ENCODE measurements around the gene LANCL2. TPM values are rescaled to one million over a fixed set of nuclear protein-coding genes. Genes with fewer than 3 reads are reported as not detected.

Gene LANCL2
- total RNA-seq, 1 experiment from 2014 or later, result 10.0 TPM

DNA sequence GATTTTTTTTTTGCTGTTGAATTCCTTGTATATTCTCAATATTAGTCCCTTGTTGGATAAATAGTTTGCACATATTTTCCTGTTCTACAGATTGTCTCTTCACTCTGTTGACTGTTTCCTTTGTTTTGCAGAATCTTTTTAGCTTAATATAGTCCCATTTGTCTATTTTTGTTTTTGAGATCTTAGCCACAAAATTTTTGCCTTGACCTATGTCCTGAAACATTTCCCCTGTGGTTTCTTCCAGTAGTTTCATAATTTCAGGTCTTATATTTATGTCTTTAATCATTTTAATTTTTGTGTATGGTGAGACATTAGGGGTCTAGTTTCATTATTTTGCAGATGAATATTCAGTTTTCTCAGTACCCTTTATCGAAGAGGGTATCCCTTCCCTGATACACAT, 92.7 kb downstream of the LANCL2 start:
- ChIA-PET POLR2A (no interaction called here), RAD21 (ENCODE audit: low non-redundant PET in 1 of 2, low total read pairs in 2 of 2, uncharacterized antibody in 2 of 2, unreplicated experiment in 2 of 2) (no interaction called here), CTCF (no interaction called here)
- BruUV-seq (replicated peaks), result no TSS peak
- H3K36me3 ChIP-seq (ENCODE audit: control insufficient read depth in 1 of 2, insufficient read depth in 2 of 2, low read length in 2 of 2), result no peaks in the 10 kb centered on the region
- DNase-seq (ENCODE audit: low read depth, low spot score), result no peak
- H3K27ac ChIP-seq (ENCODE audit: low read depth, low read length), result no peak overlapping the region
- H3K4me1 ChIP-seq (ENCODE audit: control insufficient read depth in 1 of 2, insufficient read depth in 2 of 2, low read length in 2 of 2), result no peaks in the 10 kb centered on the region
- H3K27me3 ChIP-seq (ENCODE audit: insufficient read depth, low read length), result no peaks in the 10 kb centered on the region
- H3K9me2 ChIP-seq (ENCODE audit: insufficient read depth), result no peaks in the 10 kb centered on the region
- H3K4me3 ChIP-seq (replicated peaks in 1 of 2; ENCODE audit: low read depth in 1 of 2, low read length in 2 of 2), result no peak overlapping the region
- intact Hi-C loops (cut with micrococcal nuclease), result no loop called here
- no peak overlapping the region for H3K9ac ChIP-seq (ENCODE audit: low read length)
- no peaks in the 10 kb centered on the region for H4K20me1 ChIP-seq (ENCODE audit: insufficient read depth)
- no peak overlapping the region for H2AFZ ChIP-seq (ENCODE audit: low read depth, low read length, poor library complexity, severe bottlenecking)
- no peak overlapping the region for H3K4me2 ChIP-seq (ENCODE audit: low read length)
- no peak for TF ChIP-seq EZH2phosphoT487 (IDR thresholded peaks at IDR 0.05; ENCODE audit: borderline replicate concordance)
- TF ChIP-seq POLR2A (IDR thresholded peaks at IDR 0.05; ENCODE audit: borderline replicate concordance, extremely low read depth, insufficient read depth, insufficient read length), result no peak
- no peak for TF ChIP-seq ELF1 (IDR thresholded peaks at IDR 0.05; ENCODE audit: borderline replicate concordance, low read depth)
- no peak for ATAC-seq
- H3K79me2 ChIP-seq (ENCODE audit: insufficient read depth, low read length), result no peaks in the 10 kb centered on the region
- H3K9me3 ChIP-seq (ENCODE audit: control insufficient read depth in 1 of 2, insufficient read depth in 1 of 2, low read depth in 1 of 2, low read length in 2 of 2), result 0 out of 4 replicates have a peak, but pooled peaks cover 0 to 3% of the 10 kb centered on the region in 2 experiments

DNA sequence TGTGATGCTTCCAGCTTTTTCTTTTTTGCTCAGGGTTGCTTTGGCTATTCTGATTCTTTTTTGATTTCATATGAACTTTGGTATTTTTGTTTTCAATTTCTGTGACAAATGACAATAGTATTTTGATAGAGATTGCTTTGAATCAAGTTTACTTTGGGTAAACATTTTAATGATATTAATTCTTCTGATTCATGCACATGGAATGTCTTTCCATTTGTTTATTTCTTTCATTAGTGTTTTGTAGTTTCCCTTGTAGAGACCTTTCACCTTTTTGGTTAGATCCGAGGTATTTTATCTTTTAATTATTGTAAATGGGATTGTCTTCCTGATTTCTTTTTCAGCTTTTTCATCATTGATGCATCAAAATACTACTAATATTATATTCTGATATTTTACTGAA, 93.2 kb downstream of the LANCL2 start:
- CTCF ChIA-PET, result no interaction called here
- Histone ChIP-seq H3K4me3 (replicated peaks in 1 of 2; ENCODE audit: low read depth in 1 of 2, low read length in 2 of 2) (no peak overlapping the region), H3K36me3 (ENCODE audit: control insufficient read depth in 1 of 2, insufficient read depth in 2 of 2, low read length in 2 of 2) (no peaks in the 10 kb centered on the region), H3K27me3 (ENCODE audit: insufficient read depth, low read length) (no peaks in the 10 kb centered on the region), H3K9me3 (ENCODE audit: control insufficient read depth in 1 of 2, insufficient read depth in 1 of 2, low read depth in 1 of 2, low read length in 2 of 2) (0 out of 4 replicates have a peak, but pooled peaks cover 0 to 3% of the 10 kb centered on the region in 2 experiments), H2AFZ (ENCODE audit: low read depth, low read length, poor library complexity, severe bottlenecking) (no peak overlapping the region), H3K79me2 (ENCODE audit: insufficient read depth, low read length) (no peaks in the 10 kb centered on the region), H3K9ac (ENCODE audit: low read length) (no peak overlapping the region), H3K4me2 (ENCODE audit: low read length) (no peak overlapping the region), H3K4me1 (ENCODE audit: control insufficient read depth in 1 of 2, insufficient read depth in 2 of 2, low read length in 2 of 2) (no peaks in the 10 kb centered on the region), H4K20me1 (ENCODE audit: insufficient read depth) (no peaks in the 10 kb centered on the region), H3K9me2 (ENCODE audit: insufficient read depth) (no peaks in the 10 kb centered on the region), H3K27ac (ENCODE audit: low read depth, low read length) (no peak overlapping the region)
- DNase-seq (ENCODE audit: low read depth, low spot score) (no peak), ATAC-seq (no peak)
- POLR2A ChIA-PET, result no interaction called here
- RAD21 ChIA-PET (ENCODE audit: low non-redundant PET in 1 of 2, low total read pairs in 2 of 2, uncharacterized antibody in 2 of 2, unreplicated experiment in 2 of 2), result no interaction called here
- no TSS peak for BruUV-seq (replicated peaks)
- intact Hi-C loops (cut with micrococcal nuclease), result no loop called here
- no peak for TF ChIP-seq YY1 (IDR thresholded peaks at IDR 0.05; ENCODE audit: extremely low read depth, insufficient replicate concordance, low read depth, low read length)
- TF ChIP-seq ELF1 (IDR thresholded peaks at IDR 0.05; ENCODE audit: borderline replicate concordance, low read depth), result no peak
- no peak for TF ChIP-seq EZH2phosphoT487 (IDR thresholded peaks at IDR 0.05; ENCODE audit: borderline replicate concordance)
- TF ChIP-seq, protein P1, sequence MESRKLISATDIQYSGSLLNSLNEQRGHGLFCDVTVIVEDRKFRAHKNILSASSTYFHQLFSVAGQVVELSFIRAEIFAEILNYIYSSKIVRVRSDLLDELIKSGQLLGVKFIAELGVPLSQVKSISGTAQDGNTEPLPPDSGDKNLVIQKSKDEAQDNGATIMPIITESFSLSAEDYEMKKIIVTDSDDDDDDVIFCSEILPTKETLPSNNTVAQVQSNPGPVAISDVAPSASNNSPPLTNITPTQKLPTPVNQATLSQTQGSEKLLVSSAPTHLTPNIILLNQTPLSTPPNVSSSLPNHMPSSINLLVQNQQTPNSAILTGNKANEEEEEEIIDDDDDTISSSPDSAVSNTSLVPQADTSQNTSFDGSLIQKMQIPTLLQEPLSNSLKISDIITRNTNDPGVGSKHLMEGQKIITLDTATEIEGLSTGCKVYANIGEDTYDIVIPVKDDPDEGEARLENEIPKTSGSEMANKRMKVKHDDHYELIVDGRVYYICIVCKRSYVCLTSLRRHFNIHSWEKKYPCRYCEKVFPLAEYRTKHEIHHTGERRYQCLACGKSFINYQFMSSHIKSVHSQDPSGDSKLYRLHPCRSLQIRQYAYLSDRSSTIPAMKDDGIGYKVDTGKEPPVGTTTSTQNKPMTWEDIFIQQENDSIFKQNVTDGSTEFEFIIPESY (IDR thresholded peaks at IDR 0.05; ENCODE audit: extremely low read depth, insufficient replicate concordance, low read length), result no peak
- TF ChIP-seq CEBPB (IDR thresholded peaks at IDR 0.05; ENCODE audit: low read depth), result no peak
- TF ChIP-seq, protein P2, sequence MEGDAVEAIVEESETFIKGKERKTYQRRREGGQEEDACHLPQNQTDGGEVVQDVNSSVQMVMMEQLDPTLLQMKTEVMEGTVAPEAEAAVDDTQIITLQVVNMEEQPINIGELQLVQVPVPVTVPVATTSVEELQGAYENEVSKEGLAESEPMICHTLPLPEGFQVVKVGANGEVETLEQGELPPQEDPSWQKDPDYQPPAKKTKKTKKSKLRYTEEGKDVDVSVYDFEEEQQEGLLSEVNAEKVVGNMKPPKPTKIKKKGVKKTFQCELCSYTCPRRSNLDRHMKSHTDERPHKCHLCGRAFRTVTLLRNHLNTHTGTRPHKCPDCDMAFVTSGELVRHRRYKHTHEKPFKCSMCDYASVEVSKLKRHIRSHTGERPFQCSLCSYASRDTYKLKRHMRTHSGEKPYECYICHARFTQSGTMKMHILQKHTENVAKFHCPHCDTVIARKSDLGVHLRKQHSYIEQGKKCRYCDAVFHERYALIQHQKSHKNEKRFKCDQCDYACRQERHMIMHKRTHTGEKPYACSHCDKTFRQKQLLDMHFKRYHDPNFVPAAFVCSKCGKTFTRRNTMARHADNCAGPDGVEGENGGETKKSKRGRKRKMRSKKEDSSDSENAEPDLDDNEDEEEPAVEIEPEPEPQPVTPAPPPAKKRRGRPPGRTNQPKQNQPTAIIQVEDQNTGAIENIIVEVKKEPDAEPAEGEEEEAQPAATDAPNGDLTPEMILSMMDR (IDR thresholded peaks at IDR 0.05 in 2 of 3, conservative IDR thresholded peaks at IDR 0.05 in 1 of 3; ENCODE audit: borderline replicate concordance in 1 of 3, insufficient read depth in 1 of 3, low read depth in 2 of 3, low read length in 2 of 3), result no peak
- no peak for TF ChIP-seq SP1 (IDR thresholded peaks at IDR 0.05; ENCODE audit: low read depth)
- TF ChIP-seq, protein P3, sequence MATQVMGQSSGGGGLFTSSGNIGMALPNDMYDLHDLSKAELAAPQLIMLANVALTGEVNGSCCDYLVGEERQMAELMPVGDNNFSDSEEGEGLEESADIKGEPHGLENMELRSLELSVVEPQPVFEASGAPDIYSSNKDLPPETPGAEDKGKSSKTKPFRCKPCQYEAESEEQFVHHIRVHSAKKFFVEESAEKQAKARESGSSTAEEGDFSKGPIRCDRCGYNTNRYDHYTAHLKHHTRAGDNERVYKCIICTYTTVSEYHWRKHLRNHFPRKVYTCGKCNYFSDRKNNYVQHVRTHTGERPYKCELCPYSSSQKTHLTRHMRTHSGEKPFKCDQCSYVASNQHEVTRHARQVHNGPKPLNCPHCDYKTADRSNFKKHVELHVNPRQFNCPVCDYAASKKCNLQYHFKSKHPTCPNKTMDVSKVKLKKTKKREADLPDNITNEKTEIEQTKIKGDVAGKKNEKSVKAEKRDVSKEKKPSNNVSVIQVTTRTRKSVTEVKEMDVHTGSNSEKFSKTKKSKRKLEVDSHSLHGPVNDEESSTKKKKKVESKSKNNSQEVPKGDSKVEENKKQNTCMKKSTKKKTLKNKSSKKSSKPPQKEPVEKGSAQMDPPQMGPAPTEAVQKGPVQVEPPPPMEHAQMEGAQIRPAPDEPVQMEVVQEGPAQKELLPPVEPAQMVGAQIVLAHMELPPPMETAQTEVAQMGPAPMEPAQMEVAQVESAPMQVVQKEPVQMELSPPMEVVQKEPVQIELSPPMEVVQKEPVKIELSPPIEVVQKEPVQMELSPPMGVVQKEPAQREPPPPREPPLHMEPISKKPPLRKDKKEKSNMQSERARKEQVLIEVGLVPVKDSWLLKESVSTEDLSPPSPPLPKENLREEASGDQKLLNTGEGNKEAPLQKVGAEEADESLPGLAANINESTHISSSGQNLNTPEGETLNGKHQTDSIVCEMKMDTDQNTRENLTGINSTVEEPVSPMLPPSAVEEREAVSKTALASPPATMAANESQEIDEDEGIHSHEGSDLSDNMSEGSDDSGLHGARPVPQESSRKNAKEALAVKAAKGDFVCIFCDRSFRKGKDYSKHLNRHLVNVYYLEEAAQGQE (IDR thresholded peaks at IDR 0.05; ENCODE audit: low read depth), result no peak
- TF ChIP-seq ZFX (IDR thresholded peaks at IDR 0.05), result no peak
- TF ChIP-seq POLR2AphosphoS5 (IDR thresholded peaks at IDR 0.05; ENCODE audit: low read depth, low read length), result no peak
- TF ChIP-seq POLR2A (IDR thresholded peaks at IDR 0.05; ENCODE audit: borderline replicate concordance, extremely low read depth, insufficient read depth, insufficient read length), result no peak
- no peak for TF ChIP-seq TCF7L2 (IDR thresholded peaks at IDR 0.05; ENCODE audit: borderline replicate concordance, extremely low read depth, insufficient read depth, insufficient read length)

All from HCT116 (cell line).